Thyroid gland (tissue), 4 donors: Measurements from ENCODE around the gene CLRN3.

ENCODE experiments used
- CTCF ChIP-seq, 6 experiments: fragments of 200-600 bp in 3 of 6; fragments of 450-650 bp in 3 of 6; sonication (generic) in 3 of 6; IDR thresholded peaks; one replicate each; pipeline ENCODE4 v1.5.1; 2016 to 2019; ENCODE audit warnings: antibody characterized with exemption in 6 of 6, mild to moderate bottlenecking in 2 of 6, inconsistent platforms in 1 of 6, moderate library complexity in 1 of 6
- POLR2A ChIP-seq, 2 donors: fragments of 450-650 bp; IDR thresholded peaks; one replicate each; pipeline ENCODE4 v1.6.1; 2017; ENCODE audit warnings: antibody characterized with exemption in 2 of 2, mild to moderate bottlenecking in 2 of 2, moderate library complexity in 1 of 2

GRCh38 chr10:127940866-127941640, 48.3 kb upstream of the CLRN3 start:
- TF ChIP-seq POLR2A (IDR thresholded peaks at IDR 0.05) (no peak), CTCF (IDR thresholded peaks at IDR 0.05) (no peak)
